B cell (primary cell): ENCODE data around the gene ST8SIA3.

Source experiments
- CTCF ChIP-seq: fragments of 200-600 bp; IDR thresholded peaks from one replicate; pipeline ENCODE4 v1.8.0; 2022; ENCODE audit warnings: antibody characterized with exemption, mild to moderate bottlenecking
- EZH2 ChIP-seq: IDR thresholded peaks from 2 replicates; pipeline ENCODE4 v1.6.1; 2012; ENCODE audit warnings: borderline replicate concordance, low read depth, mild to moderate bottlenecking, moderate library complexity, low read length; ENCODE audit not compliant: insufficient read depth, poor library complexity, severe bottlenecking

DNA sequence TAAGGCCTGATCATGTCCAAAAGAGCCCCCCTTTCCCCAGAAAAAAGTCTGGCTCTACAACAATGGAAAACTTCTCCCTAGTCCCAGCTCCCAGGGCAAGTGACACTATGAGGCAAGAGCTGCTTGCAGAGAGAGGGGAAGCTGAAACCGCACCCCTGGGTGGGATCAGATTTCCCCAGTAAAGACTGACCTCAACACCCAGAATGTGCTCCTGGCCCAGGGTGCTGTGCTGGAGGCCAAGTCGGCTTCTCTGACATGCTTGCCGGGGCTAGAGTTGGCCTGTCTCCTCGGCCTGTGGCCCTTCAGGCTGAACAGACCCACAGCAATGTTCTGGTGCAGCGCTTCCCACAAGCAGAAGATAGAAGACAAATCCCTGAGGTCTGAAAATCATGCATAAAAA, 18.4 kb upstream of the ST8SIA3 start:
- TF ChIP-seq CTCF (no peak), EZH2 (no peak)
